ENCODE data around the gene TFF3. TPM values are rescaled to one million over a fixed set of nuclear protein-coding genes. Genes with fewer than 3 reads are reported as not detected.

TFF3 gene
- total and polyA plus RNA-seq, 2 experiments from 2014 or later: 1.2 to 3.3 TPM

GRCh38 chr21:42346441-42346840, 31.2 kb upstream of the TFF3 start:
- TF ChIP-seq POLR2AphosphoS5 (IDR thresholded peaks at IDR 0.05; ENCODE audit: low read depth) (no peak), EZH2phosphoT487 (IDR thresholded peaks at IDR 0.05; ENCODE audit: unreplicated experiment) (no peak), JUNB (IDR thresholded peaks at IDR 0.05; ENCODE audit: unreplicated experiment) (no peak)
- no peak for ATAC-seq
- Histone ChIP-seq H3K36me3 (ENCODE audit: insufficient read depth) (no peaks in the 10 kb centered on the region), H3K27me3 (ENCODE audit: insufficient read depth) (no peaks in the 10 kb centered on the region), H3K79me2 (replicated peaks; ENCODE audit: insufficient read depth) (no peaks in the 10 kb centered on the region), H3K4me1 (ENCODE audit: insufficient read depth) (no peaks in the 10 kb centered on the region), H3F3A (replicated peaks; ENCODE audit: low read depth) (no peaks in the 10 kb centered on the region), H4K20me1 (replicated peaks; ENCODE audit: insufficient read depth) (no peaks in the 10 kb centered on the region), H3K9me2 (ENCODE audit: insufficient read depth) (no peaks in the 10 kb centered on the region), H3K4me2 (no peak overlapping the region), H2AFZ (0 out of 2 replicates have a peak overlapping the region, but pooled peaks have one; percentile 23), H3K4me3 (no peak overlapping the region), H3K27ac (ENCODE audit: low read depth) (no peak overlapping the region)
- H3K27me3 Mint-ChIP-seq (ENCODE audit: insufficient read depth, low read depth, poor library complexity): peaks cover 8% of the 10 kb centered on the region
- no peak overlapping the region for H3K4me3 Mint-ChIP-seq
- no peak overlapping the region for H3K27ac Mint-ChIP-seq
- DNase-seq (ENCODE audit: low spot score): no peak
- H3K4me1 Mint-ChIP-seq: no peaks in the 10 kb centered on the region; the same call in 2 of the 3 replicates
- no peaks in the 10 kb centered on the region for H3K36me3 Mint-ChIP-seq (ENCODE audit: low read depth)
- H3K9me3 Mint-ChIP-seq: no peaks in the 10 kb centered on the region

- no peak overlapping the region for H3K27ac Mint-ChIP-seq
- Histone ChIP-seq H3K79me2 (replicated peaks; ENCODE audit: insufficient read depth) (no peaks in the 10 kb centered on the region), H3K27ac (ENCODE audit: low read depth) (no peak overlapping the region), H3K4me1 (ENCODE audit: insufficient read depth) (no peaks in the 10 kb centered on the region), H3K36me3 (ENCODE audit: insufficient read depth) (no peaks in the 10 kb centered on the region), H3K9me2 (ENCODE audit: insufficient read depth) (no peaks in the 10 kb centered on the region), H3K27me3 (ENCODE audit: insufficient read depth) (no peaks in the 10 kb centered on the region), H4K20me1 (replicated peaks; ENCODE audit: insufficient read depth) (no peaks in the 10 kb centered on the region), H3K4me3 (no peak overlapping the region), H3F3A (replicated peaks; ENCODE audit: low read depth) (no peaks in the 10 kb centered on the region), H3K4me2 (no peak overlapping the region), H2AFZ (no peak overlapping the region)
- ATAC-seq: no peak
- peaks cover 13% of the 10 kb centered on the region for H3K27me3 Mint-ChIP-seq (ENCODE audit: insufficient read depth, low read depth, poor library complexity)
- no peak overlapping the region for H3K4me3 Mint-ChIP-seq
- no peaks in the 10 kb centered on the region; the same call in 2 of the 3 replicates for H3K4me1 Mint-ChIP-seq
- no peaks in the 10 kb centered on the region for H3K9me3 Mint-ChIP-seq
- H3K36me3 Mint-ChIP-seq (ENCODE audit: low read depth): no peaks in the 10 kb centered on the region
- DNase-seq (ENCODE audit: low spot score): no peak
- TF ChIP-seq POLR2AphosphoS5 (IDR thresholded peaks at IDR 0.05; ENCODE audit: low read depth) (no peak), ZNF462 (CRISPR knock-in tag; IDR thresholded peaks at IDR 0.05) (no peak), STAT1 (IDR thresholded peaks at IDR 0.05; ENCODE audit: unreplicated experiment) (no peak), EZH2phosphoT487 (IDR thresholded peaks at IDR 0.05; ENCODE audit: unreplicated experiment) (no peak)
These were observed 29.4 kb upstream of the TFF3 start for GRCh38 chr21:42344631-42345030.

All from GM23338 (cell line).